ENCODE data around the gene VIPR2. TPM values are rescaled to one million over a fixed set of nuclear protein-coding genes. Genes with fewer than 3 reads are reported as not detected.
"Not testable (repeated sequence)": the region's sequence is repeated elsewhere in the genome, so short reads cannot be mapped to it uniquely, and the experiment has no call there.

The VIPR2 gene
- polyA plus RNA-seq, 3 donors: 1.2 to 5.2 (median 4.6) TPM

GRCh38 chr7:158982080-158982479 lies 162.6 kb downstream of the VIPR2 start:
- 66 to 90% (median 80%) methylated on average over 8 to 9 of the region's 15 CpGs for WGBS, 3 donors
- H3K27ac ChIP-seq (ENCODE audit: low read depth, low read length): not testable (repeated sequence)

- no peak overlapping the region for H3K27ac ChIP-seq (ENCODE audit: low read depth, low read length)
- 66 to 85% (median 76%) methylated on average over 22 of the region's 22 CpGs for WGBS, 3 donors
These were observed 164.9 kb downstream of the VIPR2 start for GRCh38 chr7:158979635-158980351.

- 80 to 87% (median 83%) methylated on average over 18 of the region's 18 CpGs for WGBS, 3 donors
- no peak overlapping the region for H3K27ac ChIP-seq (ENCODE audit: low read depth, low read length)
These were observed 165.6 kb downstream of the VIPR2 start for GRCh38 chr7:158979023-158979529.
